Inflammatory macrophage treated with lipopolysaccharide for 1 hour (primary cell): ENCODE results near the gene OSBP.
"Not testable (repeated sequence)": the region's sequence is repeated elsewhere in the genome, so short reads cannot be mapped to it uniquely, and the experiment has no call there.

Source experiments
- DNase-seq, 2 donors: peaks; one replicate each; pipeline ENCODE4 v3.0.0-alpha.2; 2020 to 2022

Gene OSBP

GRCh38 chr11:59552844-59553243 lies 62.7 kb downstream of the OSBP start:
- DNase-seq = no peak

GRCh38 chr11:59551659-59552521 lies 63.7 kb downstream of the OSBP start:
- DNase-seq = peak; percentile 30 to 58

- peak; percentile 90 to 97 for DNase-seq
Measured at GRCh38 chr11:59550842-59551658, 64.5 kb downstream of the OSBP start.

GRCh38 chr11:59550368-59550841 lies 65.2 kb downstream of the OSBP start:
- DNase-seq = peak; percentile 77 to 92

GRCh38 chr11:59548309-59548656 lies 67.3 kb downstream of the OSBP start:
- no peak for DNase-seq

GRCh38 chr11:59547605-59548308 lies 67.8 kb downstream of the OSBP start:
- DNase-seq = peak; percentile 44 to 73

- peak; percentile 19 to 29 for DNase-seq
Measured at GRCh38 chr11:59545179-59546020, 70.2 kb downstream of the OSBP start.

GRCh38 chr11:59544869-59545178 lies 70.8 kb downstream of the OSBP start:
- DNase-seq = no peak

DNA sequence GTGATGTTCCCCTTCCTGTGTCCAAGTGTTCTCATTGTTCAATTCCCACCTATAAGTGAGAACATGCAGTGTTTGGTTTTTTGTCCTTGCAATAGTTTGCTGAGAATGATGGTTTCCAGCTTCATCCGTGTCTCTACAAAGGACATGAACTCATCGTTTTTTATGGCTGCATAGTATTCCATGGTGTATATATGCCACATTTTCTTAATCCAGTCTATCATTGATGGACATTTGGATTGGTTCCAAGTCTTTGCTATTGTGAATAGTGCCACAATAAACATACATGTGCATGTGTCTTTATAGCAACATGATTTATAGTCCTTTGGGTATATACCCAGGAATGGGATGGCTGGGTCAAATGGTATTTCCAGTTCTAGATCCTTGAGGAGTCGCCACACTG lies 71.9 kb downstream of the OSBP start:
- not testable (repeated sequence) for DNase-seq

GRCh38 chr11:59542142-59542810 lies 73.3 kb downstream of the OSBP start:
- DNase-seq = no peak

DNA sequence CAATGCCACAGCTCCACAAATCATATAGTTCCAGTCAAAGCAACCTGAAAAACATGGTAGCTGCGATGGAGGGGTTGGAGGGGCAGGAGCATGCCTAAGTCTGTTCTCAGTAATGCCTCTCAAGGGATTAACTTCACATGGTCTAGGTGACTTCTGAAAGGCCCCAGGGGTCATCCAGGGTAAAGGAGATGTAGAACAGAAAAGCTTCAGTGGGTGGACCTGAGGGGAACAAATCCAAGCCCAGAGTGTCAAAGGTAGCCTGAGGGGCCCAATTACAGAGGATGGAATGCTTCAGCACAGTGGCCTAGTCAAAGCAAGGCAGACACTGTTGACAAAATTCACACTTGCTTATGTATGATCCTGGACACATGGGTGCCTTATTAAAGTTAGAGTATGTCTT lies 80.9 kb downstream of the OSBP start:
- DNase-seq = no peak

DNA sequence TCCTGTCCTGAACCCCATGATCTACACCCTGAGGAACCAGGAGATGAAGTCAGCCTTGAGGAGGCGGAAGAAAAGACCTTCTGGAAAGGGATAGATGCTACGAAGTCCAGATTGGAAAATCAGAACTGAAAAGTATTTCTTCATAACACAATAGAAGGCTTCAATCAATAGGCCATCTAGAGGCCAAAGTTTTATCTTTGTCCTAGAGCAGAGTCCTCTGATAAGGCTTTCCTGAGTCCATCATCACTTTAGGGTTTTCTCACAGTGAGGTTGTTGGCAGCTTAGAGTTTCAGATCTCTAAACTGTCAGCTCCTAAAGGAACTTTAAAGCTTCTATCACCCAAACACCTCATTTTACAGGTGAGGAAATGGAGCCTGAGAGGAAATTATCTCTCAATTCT lies 83.0 kb downstream of the OSBP start:
- no peak for DNase-seq

DNA sequence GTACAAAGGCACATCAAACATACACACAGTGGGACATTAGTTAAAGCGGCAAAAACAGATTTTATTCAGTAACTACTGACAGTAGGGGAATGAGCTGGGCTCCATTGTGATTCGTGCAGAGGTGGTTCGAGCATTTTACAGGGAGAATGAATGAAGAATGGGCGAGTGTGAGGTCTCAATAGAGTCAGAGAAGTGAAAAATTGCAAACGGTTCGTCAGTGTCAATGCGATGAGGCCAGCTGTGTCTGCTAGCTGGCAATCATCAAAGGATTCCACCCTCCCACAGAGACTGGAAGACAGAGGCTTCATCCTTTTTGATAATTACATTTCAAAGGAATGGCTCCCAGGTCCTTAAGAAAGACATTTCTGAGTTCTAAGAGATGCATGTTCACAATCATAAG lies 86.9 kb downstream of the OSBP start:
- no peak for DNase-seq
